Mesendoderm (in vitro differentiated cells): ENCODE results near the gene ENOX2.

Experiments used
- DNase-seq: peaks from one replicate; pipeline ENCODE4 v3.0.0; 2013
- H2AK5ac ChIP-seq: 2 replicates; pipeline ENCODE4 v1.6.1; 2013; ENCODE audit warnings: low read length, inconsistent platforms
- H2BK120ac ChIP-seq: 2 replicates; pipeline ENCODE4 v1.6.1; 2013; ENCODE audit warnings: low read depth, mild to moderate bottlenecking, low read length, moderate library complexity, mixed read lengths
- H2BK15ac ChIP-seq: replicated peaks from 2 replicates; pipeline ENCODE4 v1.6.1; 2013; ENCODE audit warnings: low read depth, mild to moderate bottlenecking, moderate library complexity
- H2BK5ac ChIP-seq: 2 replicates; pipeline ENCODE4 v1.6.1; 2013; ENCODE audit warnings: low read length, inconsistent platforms
- H3K18ac ChIP-seq: 2 replicates; pipeline ENCODE4 v1.6.1; 2013; ENCODE audit warnings: mild to moderate bottlenecking, low read length, mixed read lengths
- H3K23ac ChIP-seq: one replicate; pipeline ENCODE4 v1.6.1; 2013; ENCODE audit warnings: low read length
- H3K27ac ChIP-seq: 2 replicates; pipeline ENCODE4 v1.5.1; 2013; ENCODE audit warnings: low read depth, mild to moderate bottlenecking, inconsistent platforms, low read length, moderate library complexity
- H3K27me3 ChIP-seq: 2 replicates; pipeline ENCODE4 v1.6.1; 2013; ENCODE audit warnings: low read length, control low read depth, mild to moderate bottlenecking, inconsistent platforms; ENCODE audit not compliant: insufficient read depth, poor library complexity
- H3K36me3 ChIP-seq: 2 replicates; pipeline ENCODE4 v1.6.1; 2013; ENCODE audit warnings: low read length, inconsistent platforms; ENCODE audit not compliant: control insufficient read depth, insufficient read depth
- H3K4ac ChIP-seq: one replicate; pipeline ENCODE4 v1.6.1; 2013; ENCODE audit warnings: low read depth, mild to moderate bottlenecking, low read length, moderate library complexity
- H3K4me1 ChIP-seq: 2 replicates; pipeline ENCODE4 v1.6.1; 2013; ENCODE audit warnings: low read depth, low read length, inconsistent platforms; ENCODE audit not compliant: control insufficient read depth
- H3K4me2 ChIP-seq: 2 replicates; pipeline ENCODE4 v1.6.1; 2013; ENCODE audit warnings: low read length
- H3K4me3 ChIP-seq: 2 replicates; pipeline ENCODE4 v1.5.1; 2013; ENCODE audit warnings: mild to moderate bottlenecking, low read length
- H3K56ac ChIP-seq: one replicate; pipeline ENCODE4 v1.6.1; 2013; ENCODE audit warnings: low read length
- H3K79me1 ChIP-seq: 2 replicates; pipeline ENCODE4 v1.6.1; 2013; ENCODE audit warnings: low read length, inconsistent platforms
- H3K79me2 ChIP-seq: 2 replicates; pipeline ENCODE4 v1.6.1; 2013; ENCODE audit warnings: mild to moderate bottlenecking, low read length; ENCODE audit not compliant: control insufficient read depth, insufficient read depth
- H3K9ac ChIP-seq: 2 replicates; pipeline ENCODE4 v1.6.1; 2013; ENCODE audit warnings: low read length, inconsistent platforms
- H4K5ac ChIP-seq: one replicate; pipeline ENCODE4 v1.6.1; 2013; ENCODE audit warnings: low read length
- H4K8ac ChIP-seq: one replicate; pipeline ENCODE4 v1.6.1; 2013; ENCODE audit warnings: low read depth, mild to moderate bottlenecking, control low read depth, low read length, moderate library complexity
- WGBS: extraction: QIAGEN DNeasy Blood & Tissue Kit; methylation state at CpG from one replicate; pipeline ENCODE4 v1.1.7; 2013; ENCODE audit warnings: low lambda C conversion rate, missing lambda C conversion rate; ENCODE audit not compliant: insufficient coverage; ENCODE audit errors: extremely low coverage; 5-methylcytosine and 5-hydroxymethylcytosine counted together

Gene ENOX2

GRCh38 chrX:130604882-130605281 is 298.1 kb downstream of the ENOX2 start:
- H2AK5ac ChIP-seq: no peak overlapping the region
- no peak overlapping the region for H3K4me3 ChIP-seq
- no peak for DNase-seq
- no peak overlapping the region for H3K56ac ChIP-seq
- H3K27me3 ChIP-seq: no peaks in the 10 kb centered on the region
- no peak overlapping the region for H3K27ac ChIP-seq
- no peak overlapping the region for H2BK5ac ChIP-seq
- no peak overlapping the region for H4K5ac ChIP-seq
- H4K8ac ChIP-seq: no peak overlapping the region
- H3K18ac ChIP-seq: no peak overlapping the region
- no peak overlapping the region for H3K4ac ChIP-seq
- H2BK15ac ChIP-seq: no peak overlapping the region
- H3K36me3 ChIP-seq: no peaks in the 10 kb centered on the region
- no peaks in the 10 kb centered on the region for H3K79me1 ChIP-seq
- no peaks in the 10 kb centered on the region for H3K4me1 ChIP-seq
- no peaks in the 10 kb centered on the region for H3K79me2 ChIP-seq
- no peak overlapping the region for H3K4me2 ChIP-seq
- no peak overlapping the region for H2BK120ac ChIP-seq
- H3K9ac ChIP-seq: no peak overlapping the region
- no peak overlapping the region for H3K23ac ChIP-seq
- no CpG with 5 or more reads among the region's 3 CpGs for WGBS

DNA sequence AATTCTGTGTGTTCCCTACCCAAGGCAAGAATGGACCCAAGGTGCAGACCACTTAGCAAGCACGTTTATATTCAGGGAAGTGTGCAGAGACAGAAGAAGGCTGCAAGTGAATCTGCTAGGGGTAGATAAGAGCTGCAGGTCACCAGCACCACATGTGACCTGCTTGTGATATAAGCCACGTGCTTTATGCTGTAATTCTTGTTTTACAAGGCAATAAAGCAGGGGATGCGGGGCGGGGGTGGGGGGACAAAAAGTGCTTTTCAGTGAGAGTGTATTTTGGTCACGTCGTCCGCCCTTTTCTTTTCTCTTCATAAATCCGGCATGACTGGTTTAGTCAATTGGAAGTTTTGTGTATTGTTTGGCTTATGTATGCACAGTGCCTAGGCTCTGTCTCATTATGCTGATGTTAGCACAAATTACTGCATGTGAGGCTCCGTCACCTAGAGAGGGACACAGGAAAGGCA is 308.5 kb downstream of the ENOX2 start:
- H4K8ac ChIP-seq: no peak overlapping the region
- H2BK15ac ChIP-seq: no peak overlapping the region
- H3K27me3 ChIP-seq: no peaks in the 10 kb centered on the region
- no peak for DNase-seq
- H3K36me3 ChIP-seq: no peaks in the 10 kb centered on the region
- H3K79me1 ChIP-seq: no peaks in the 10 kb centered on the region
- H3K18ac ChIP-seq: no peak overlapping the region
- no peak overlapping the region for H3K4me3 ChIP-seq
- H4K5ac ChIP-seq: no peak overlapping the region
- no peak overlapping the region for H3K27ac ChIP-seq
- no peak overlapping the region for H3K9ac ChIP-seq
- H3K4ac ChIP-seq: no peak overlapping the region
- H3K4me1 ChIP-seq: no peaks in the 10 kb centered on the region
- WGBS: no CpG with 5 or more reads among the region's 9 CpGs
- H3K79me2 ChIP-seq: no peaks in the 10 kb centered on the region
- H3K23ac ChIP-seq: no peak overlapping the region
- no peak overlapping the region for H2BK5ac ChIP-seq
- H3K4me2 ChIP-seq: no peak overlapping the region
- H3K56ac ChIP-seq: no peak overlapping the region
- no peak overlapping the region for H2BK120ac ChIP-seq
- no peak overlapping the region for H2AK5ac ChIP-seq

DNA sequence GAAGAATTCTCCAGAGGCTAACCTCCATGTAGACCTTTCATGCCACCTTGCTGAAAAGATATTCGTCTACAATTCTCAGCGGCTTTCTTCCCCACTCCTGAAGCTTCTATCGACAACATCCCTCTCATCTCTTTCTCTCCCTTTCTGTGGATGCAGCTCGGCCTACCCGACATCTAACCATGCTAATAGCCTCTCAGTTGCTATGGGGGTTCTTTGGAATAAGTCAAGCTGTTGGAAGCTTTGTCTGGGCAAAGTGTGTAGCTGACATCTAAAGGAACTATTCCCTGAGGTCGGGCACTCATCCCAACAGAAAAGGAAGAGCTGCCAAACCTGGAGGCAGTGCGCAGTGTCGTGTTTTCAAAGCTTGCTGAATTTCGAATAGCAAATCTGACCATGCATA is 309.1 kb downstream of the ENOX2 start:
- Histone ChIP-seq H2BK120ac (no peak overlapping the region), H3K27me3 (no peaks in the 10 kb centered on the region), H3K36me3 (no peaks in the 10 kb centered on the region), H3K4me1 (no peaks in the 10 kb centered on the region), H2BK15ac (no peak overlapping the region), H3K56ac (no peak overlapping the region), H3K4me2 (no peak overlapping the region), H4K8ac (no peak overlapping the region), H3K4ac (no peak overlapping the region), H3K79me2 (no peaks in the 10 kb centered on the region), H3K4me3 (no peak overlapping the region), H3K18ac (no peak overlapping the region), H3K9ac (no peak overlapping the region), H3K79me1 (no peaks in the 10 kb centered on the region), H2AK5ac (no peak overlapping the region), H3K27ac (no peak overlapping the region), H3K23ac (no peak overlapping the region), H4K5ac (no peak overlapping the region), H2BK5ac (no peak overlapping the region)
- no CpG with 5 or more reads among the region's 9 CpGs for WGBS
- no peak for DNase-seq

DNA sequence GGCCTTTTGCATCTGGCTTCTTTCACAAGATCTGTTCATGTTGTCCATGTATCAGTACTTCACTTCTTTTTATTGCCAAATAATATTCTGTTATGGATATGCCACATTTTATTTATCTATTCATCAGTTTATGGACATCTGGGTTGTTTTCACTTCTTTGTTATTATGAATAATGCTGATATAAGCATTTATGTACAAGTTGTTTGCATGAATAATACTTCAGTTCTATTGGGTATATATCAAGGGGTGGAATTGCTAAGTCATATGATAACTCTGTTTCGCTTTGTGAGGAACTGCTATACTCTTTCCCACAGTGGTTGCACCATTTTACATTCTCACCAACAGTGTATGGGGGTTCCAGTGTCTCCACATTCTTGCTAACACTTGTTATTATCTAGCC is 310.8 kb downstream of the ENOX2 start:
- Histone ChIP-seq H3K4me2 (no peak overlapping the region), H3K4ac (no peak overlapping the region), H3K27me3 (no peaks in the 10 kb centered on the region), H3K9ac (no peak overlapping the region), H3K4me3 (no peak overlapping the region), H3K36me3 (no peaks in the 10 kb centered on the region), H3K18ac (no peak overlapping the region), H4K8ac (no peak overlapping the region), H2BK5ac (no peak overlapping the region), H3K23ac (no peak overlapping the region), H3K79me1 (no peaks in the 10 kb centered on the region), H3K4me1 (no peaks in the 10 kb centered on the region), H2BK120ac (no peak overlapping the region), H4K5ac (no peak overlapping the region), H3K27ac (no peak overlapping the region), H3K56ac (no peak overlapping the region), H3K79me2 (no peaks in the 10 kb centered on the region), H2AK5ac (no peak overlapping the region), H2BK15ac (no peak overlapping the region)
- no CpG with 5 or more reads among the region's 1 CpG for WGBS
- no peak for DNase-seq

GRCh38 chrX:130578906-130579305 is 324.1 kb downstream of the ENOX2 start:
- no peaks in the 10 kb centered on the region for H3K4me1 ChIP-seq
- no peak overlapping the region for H3K56ac ChIP-seq
- no peak overlapping the region for H3K9ac ChIP-seq
- no peak overlapping the region for H2BK5ac ChIP-seq
- no peak overlapping the region for H2BK15ac ChIP-seq
- H3K27me3 ChIP-seq: no peaks in the 10 kb centered on the region
- no peak overlapping the region for H3K23ac ChIP-seq
- H3K27ac ChIP-seq: no peak overlapping the region
- H3K4ac ChIP-seq: no peak overlapping the region
- H3K4me2 ChIP-seq: no peak overlapping the region
- no peaks in the 10 kb centered on the region for H3K79me1 ChIP-seq
- no peaks in the 10 kb centered on the region for H3K79me2 ChIP-seq
- no peak overlapping the region for H4K5ac ChIP-seq
- no peak overlapping the region for H3K18ac ChIP-seq
- H2AK5ac ChIP-seq: no peak overlapping the region
- H3K4me3 ChIP-seq: no peak overlapping the region
- no peak overlapping the region for H4K8ac ChIP-seq
- DNase-seq: no peak
- H2BK120ac ChIP-seq: no peak overlapping the region
- no peaks in the 10 kb centered on the region for H3K36me3 ChIP-seq

GRCh38 chrX:130577431-130577830 is 325.6 kb downstream of the ENOX2 start:
- H4K5ac ChIP-seq: no peak overlapping the region
- no peaks in the 10 kb centered on the region for H3K4me1 ChIP-seq
- no peak overlapping the region for H2BK5ac ChIP-seq
- no peak overlapping the region for H3K4ac ChIP-seq
- no peak overlapping the region for H3K4me3 ChIP-seq
- H2BK120ac ChIP-seq: no peak overlapping the region
- no peak overlapping the region for H4K8ac ChIP-seq
- no peak overlapping the region for H3K4me2 ChIP-seq
- DNase-seq: no peak
- H3K18ac ChIP-seq: no peak overlapping the region
- WGBS: no CpG with 5 or more reads among the region's 2 CpGs
- H3K9ac ChIP-seq: no peak overlapping the region
- H3K27me3 ChIP-seq: no peaks in the 10 kb centered on the region
- no peaks in the 10 kb centered on the region for H3K36me3 ChIP-seq
- no peak overlapping the region for H3K23ac ChIP-seq
- H3K56ac ChIP-seq: no peak overlapping the region
- no peak overlapping the region for H2BK15ac ChIP-seq
- H3K79me1 ChIP-seq: no peaks in the 10 kb centered on the region
- no peak overlapping the region for H2AK5ac ChIP-seq
- no peaks in the 10 kb centered on the region for H3K79me2 ChIP-seq
- no peak overlapping the region for H3K27ac ChIP-seq
